H1 (cell line): Measurements from ENCODE around the gene CDC37.

Experiments used
- BRCA1 ChIP-seq: IDR thresholded peaks from 2 replicates; pipeline ENCODE4 v1.6.1; 2012; ENCODE audit warnings: low read depth, low read length, improper control_type of control experiment
- CBX8 ChIP-seq: fragments of 300-800, 300-1000 bp; sonication (generic); IDR thresholded peaks from 2 replicates; pipeline ENCODE4 v1.7.1; 2016; ENCODE audit warnings: low read depth, low read length, borderline replicate concordance
- CEBPB ChIP-seq: IDR thresholded peaks from 2 replicates; pipeline ENCODE4 v1.6.1; 2012; ENCODE audit warnings: low read depth, low read length
- CTCF ChIP-seq, 3 experiments: IDR thresholded peaks; 1 replicate in 2 of 3; 2 replicates in 1 of 3; pipeline versions ENCODE4 v1.5.1 to v1.6.1; 2011; ENCODE audit warnings: low read length in 3 of 3, mild to moderate bottlenecking in 3 of 3, inconsistent platforms in 2 of 3, low read depth in 1 of 3, moderate library complexity in 1 of 3; ENCODE audit not compliant: insufficient read depth in 1 of 3; ENCODE audit errors: control extremely low read depth in 1 of 3
- EZH2 ChIP-seq: fragments of 200-600 bp; sonication (generic); IDR thresholded peaks from 2 replicates; pipeline ENCODE4 v1.7.1; 2012; ENCODE audit warnings: low read depth, mild to moderate bottlenecking, moderate library complexity, low read length, inconsistent platforms; ENCODE audit not compliant: severe bottlenecking
- HDAC2 ChIP-seq, 2 experiments: fragments of 300-600 bp in 1 of 2; sonication (generic) in 1 of 2; IDR thresholded peaks; 2 replicates each; pipeline ENCODE4 v1.6.1; 2011 to 2012; ENCODE audit warnings: low read depth in 2 of 2, low read length in 2 of 2, mild to moderate bottlenecking in 2 of 2, moderate library complexity in 2 of 2, borderline replicate concordance in 1 of 2, inconsistent platforms in 1 of 2
- JUN ChIP-seq: IDR thresholded peaks from 2 replicates; pipeline ENCODE4 v1.6.1; 2011; ENCODE audit warnings: low read depth, mild to moderate bottlenecking, improper control_type of control experiment, low read length
- JUND ChIP-seq: IDR thresholded peaks from 2 replicates; pipeline ENCODE4 v1.6.1; 2011; ENCODE audit warnings: mild to moderate bottlenecking, improper control_type of control experiment, low read length
- PHF8 ChIP-seq: fragments of 200-600 bp; sonication (generic); conservative IDR thresholded peaks from 2 replicates; pipeline ENCODE4 v1.7.1; 2012; ENCODE audit warnings: low read depth, mild to moderate bottlenecking, inconsistent platforms, low read length, moderate library complexity
- POLR2AphosphoS5 ChIP-seq: IDR thresholded peaks from 2 replicates; pipeline ENCODE4 v1.6.1; 2011; ENCODE audit warnings: low read depth, low read length
- RAD21 ChIP-seq, 2 experiments: IDR thresholded peaks in 1 of 2; conservative IDR thresholded peaks in 1 of 2; 2 replicates each; pipeline ENCODE4 v1.6.1; 2011; ENCODE audit warnings: low read depth in 2 of 2, low read length in 2 of 2, improper control_type of control experiment in 1 of 2, inconsistent platforms in 1 of 2, mild to moderate bottlenecking in 1 of 2, moderate library complexity in 1 of 2
- YY1 ChIP-seq: IDR thresholded peaks from 2 replicates; pipeline ENCODE4 v1.6.1; 2011; ENCODE audit warnings: low read depth, mild to moderate bottlenecking, low read length

GRCh38 chr19:10356431-10356830 is 46.9 kb downstream of the CDC37 start:
- TF ChIP-seq YY1, result no peak
- no peak for TF ChIP-seq CEBPB
- no peak for TF ChIP-seq POLR2AphosphoS5
- TF ChIP-seq EZH2, result no peak
- TF ChIP-seq RAD21 (IDR thresholded peaks at IDR 0.05 in 1 of 2, conservative IDR thresholded peaks at IDR 0.05 in 1 of 2; ENCODE audit: low read depth in 2 of 2, low read length in 2 of 2), result no peak
- no peak for TF ChIP-seq BRCA1
- TF ChIP-seq CTCF (IDR thresholded peaks at IDR 0.05; ENCODE audit: control extremely low read depth in 1 of 3, insufficient read depth in 1 of 3, low read depth in 1 of 3, low read length in 3 of 3), result no peak
- TF ChIP-seq JUND, result no peak
- no peak for TF ChIP-seq JUN
- TF ChIP-seq CBX8, result no peak
- no peak for TF ChIP-seq HDAC2 (IDR thresholded peaks at IDR 0.05; ENCODE audit: borderline replicate concordance in 1 of 2, low read depth in 2 of 2, low read length in 2 of 2)
- TF ChIP-seq PHF8, result no peak
